GM19463 (cell line): ENCODE data around the gene MRPL19.

Experiments used
- ATAC-seq: cut with Tn5 transposase; IDR thresholded peaks from one replicate; pipeline ENCODE4 v1.9.1; 2021; ENCODE audit warnings: mild to moderate bottlenecking, moderate library complexity; ENCODE audit not compliant: unreplicated experiment

MRPL19 gene

GRCh38 chr2:75646583-75647425, at the start of gene MRPL19:
MRPL19 (plus strand) TSS chr2:75646783; CDS start chr2:75646808, 25 bp downstream.
- peak; percentile 97 for ATAC-seq

GRCh38 chr2:75596784-75597183, 49.8 kb upstream of the MRPL19 start:
- ATAC-seq = no peak

- no peak for ATAC-seq
Measured at GRCh38 chr2:75597949-75598348, 48.6 kb upstream of the MRPL19 start.

- ATAC-seq = no peak
Measured at GRCh38 chr2:75598589-75599155, 47.9 kb upstream of the MRPL19 start.

GRCh38 chr2:75600461-75601011, 46.0 kb upstream of the MRPL19 start:
- ATAC-seq = no peak

- no peak for ATAC-seq
Measured at GRCh38 chr2:75602724-75603342, 43.8 kb upstream of the MRPL19 start.

GRCh38 chr2:75603477-75603876, 43.1 kb upstream of the MRPL19 start:
- ATAC-seq = no peak

GRCh38 chr2:75604484-75604883, 42.1 kb upstream of the MRPL19 start:
- ATAC-seq = no peak

- ATAC-seq = no peak
Measured at GRCh38 chr2:75605770-75606529, 40.6 kb upstream of the MRPL19 start.

GRCh38 chr2:75606761-75607399, 39.7 kb upstream of the MRPL19 start:
- no peak for ATAC-seq

- no peak for ATAC-seq
Measured at GRCh38 chr2:75607400-75607798, 39.2 kb upstream of the MRPL19 start.

- no peak for ATAC-seq
Measured at GRCh38 chr2:75607988-75608683, 38.4 kb upstream of the MRPL19 start.

- ATAC-seq = peak; percentile 72
Measured at GRCh38 chr2:75608684-75609333, 37.8 kb upstream of the MRPL19 start.

- no peak for ATAC-seq
Measured at GRCh38 chr2:75609334-75609689, 37.3 kb upstream of the MRPL19 start.

GRCh38 chr2:75609937-75610508, 36.6 kb upstream of the MRPL19 start:
- no peak for ATAC-seq

GRCh38 chr2:75610671-75611070, 35.9 kb upstream of the MRPL19 start:
- no peak for ATAC-seq

GRCh38 chr2:75612108-75612861, 34.3 kb upstream of the MRPL19 start:
- no peak for ATAC-seq

- ATAC-seq = no peak
Measured at GRCh38 chr2:75612862-75613243, 33.7 kb upstream of the MRPL19 start.
